IPS DF 4.7 (cell line): ENCODE measurements around the gene CDK14.

Experiments used
- DNase-seq: peaks from one replicate; pipeline ENCODE4 v3.0.0-alpha.2; 2013; ENCODE audit warnings: low spot score; ENCODE audit errors: extremely low read depth

Gene CDK14

GRCh38 chr7:91248996-91249395 lies 652.9 kb downstream of the CDK14 start:
- no peak for DNase-seq

- DNase-seq, result no peak
Observed at GRCh38 chr7:91249506-91250233, 653.5 kb downstream of the CDK14 start.

GRCh38 chr7:91250706-91251105 lies 654.6 kb downstream of the CDK14 start:
- DNase-seq, result no peak

GRCh38 chr7:91251877-91252276 lies 655.8 kb downstream of the CDK14 start:
- no peak for DNase-seq
